Measurements from ENCODE around the gene ATP5F1D. TPM values are rescaled to one million over a fixed set of nuclear protein-coding genes. Genes with fewer than 3 reads are reported as not detected.
A peak's percentile ranks its signal among the peaks of the same experiment; 100 is the strongest.

The ATP5F1D gene
- total RNA-seq, 1 donor from 2014 or later = 172 TPM

GRCh38 chr19:1248786-1249297, 7.3 kb downstream of the ATP5F1D start:
- H3K27ac Mint-ChIP-seq = peak overlapping the region; percentile 88
- CTCF ChIA-PET = interaction anchor here (1.0 kb wide), 1 partner anchor 18 kb away, joined by 8 read pairs; no protein-coding TSS in a partner anchor

GRCh38 chr19:1249298-1249989, 7.9 kb downstream of the ATP5F1D start:
- POLR2A ChIA-PET = interaction anchor here (0.7 to 2.4 kb wide), 7 partner anchors 10 to 26 kb away, joined by 4 to 37 read pairs (median 4); partner anchors contain the start of genes CIRBP and FAM174C
- no peaks in the 10 kb centered on the region for H3K27me3 Mint-ChIP-seq
- no peaks in the 10 kb centered on the region for H3K9me3 Mint-ChIP-seq
- peaks cover 31% of the 10 kb centered on the region for H3K4me1 Mint-ChIP-seq
- DNase-seq (peak; percentile 84), ATAC-seq (ENCODE audit: low read depth) (peak; percentile 49)
- CTCF ChIA-PET = interaction anchor here (1.0 kb wide), 2 partner anchors 17 kb away, joined by 3 to 8 read pairs; no protein-coding TSS in a partner anchor
- H3K4me3 Mint-ChIP-seq = peak overlapping the region; percentile 80
- peaks cover 12% of the 10 kb centered on the region for H3K36me3 Mint-ChIP-seq (ENCODE audit: low read depth)
- intact Hi-C loops (cut with micrococcal nuclease) = loop anchor here (1.0 to 10.0 kb wide), 3 partner anchors 11 to 585 kb away; partner anchors contain the start of genes DAZAP1 and RNF126
- H3K27ac Mint-ChIP-seq = peak overlapping the region; percentile 81
- no peak for TF ChIP-seq CTCF (IDR thresholded peaks at IDR 0.05)

More at GRCh38 chr19:1248786-1249297, 7.3 kb downstream of the ATP5F1D start:
- intact Hi-C loops (cut with micrococcal nuclease) = loop anchor here (1.0 to 10.0 kb wide), 5 partner anchors 11 to 584 kb away; partner anchors contain the start of genes DAZAP1 and RNF126
- peak; percentile 33 for TF ChIP-seq CTCF (IDR thresholded peaks at IDR 0.05)
- Mint-ChIP-seq H3K9me3 (no peaks in the 10 kb centered on the region), H3K36me3 (ENCODE audit: low read depth) (peaks cover 12% of the 10 kb centered on the region), H3K4me1 (peaks cover 29% of the 10 kb centered on the region), H3K27me3 (no peaks in the 10 kb centered on the region), H3K4me3 (peak overlapping the region; percentile 85)
- ATAC-seq (ENCODE audit: low read depth) = peak; percentile 12
- POLR2A ChIA-PET = interaction anchor here (0.7 to 2.4 kb wide), 7 partner anchors 11 to 26 kb away, joined by 4 to 37 read pairs (median 4); partner anchors contain the start of genes CIRBP and FAM174C
- peak; percentile 91 for DNase-seq

- POLR2A ChIA-PET = interaction anchor here (0.7 to 2.4 kb wide), 3 partner anchors 9 to 19 kb away, joined by 8 to 37 read pairs (median 34); partner anchors contain the start of gene CIRBP
- CTCF ChIA-PET = interaction anchor here (1.0 kb wide), 1 partner anchor 16 kb away, joined by 3 read pairs; no protein-coding TSS in a partner anchor
- Mint-ChIP-seq H3K27me3 (no peaks in the 10 kb centered on the region), H3K36me3 (ENCODE audit: low read depth) (peaks cover 16% of the 10 kb centered on the region), H3K4me1 (peaks cover 32% of the 10 kb centered on the region), H3K27ac (peak overlapping the region; percentile 81), H3K4me3 (peak overlapping the region; percentile 80), H3K9me3 (no peaks in the 10 kb centered on the region)
- no peak for TF ChIP-seq CTCF (IDR thresholded peaks at IDR 0.05)
- DNase-seq = no peak
- intact Hi-C loops (cut with micrococcal nuclease) = loop anchor here (1.0 to 10.0 kb wide), 3 partner anchors 10 to 585 kb away; partner anchors contain the start of genes DAZAP1 and RNF126
- no peak for ATAC-seq (ENCODE audit: low read depth)
Measured at GRCh38 chr19:1249990-1250436, 8.5 kb downstream of the ATP5F1D start.

GRCh38 chr19:1250437-1251260, 9.1 kb downstream of the ATP5F1D start:
- Mint-ChIP-seq H3K4me3 (peak overlapping the region; percentile 89), H3K27ac (peak overlapping the region; percentile 89), H3K27me3 (no peaks in the 10 kb centered on the region), H3K9me3 (no peaks in the 10 kb centered on the region), H3K4me1 (peaks cover 35% of the 10 kb centered on the region), H3K36me3 (ENCODE audit: low read depth) (peaks cover 23% of the 10 kb centered on the region)
- ChIA-PET CTCF (interaction anchor here (1.0 kb wide), 1 partner anchor 16 kb away, joined by 3 read pairs; no protein-coding TSS in a partner anchor), POLR2A (interaction anchor here (0.7 to 3.2 kb wide), 8 partner anchors 9 to 25 kb away, joined by 4 to 283 read pairs (median 12); partner anchors contain the start of genes CIRBP and FAM174C)
- TF ChIP-seq CTCF (IDR thresholded peaks at IDR 0.05) = no peak
- intact Hi-C loops (cut with micrococcal nuclease) = no loop called here
- DNase-seq = peak; percentile 60
- no peak for ATAC-seq (ENCODE audit: low read depth)
